NB4 (cell line): Measurements from ENCODE around the gene CROT.

Source experiments
- DNase-seq: peaks from one replicate; pipeline ENCODE4 v3.0.0; 2010; ENCODE audit warnings: low read depth
- H3K4me3 ChIP-seq: one replicate; pipeline ENCODE4 v1.5.1; 2011; ENCODE audit warnings: mild to moderate bottlenecking, low read depth, low read length, moderate library complexity
- MYC ChIP-seq: IDR thresholded peaks from 2 replicates; pipeline ENCODE4 v1.6.1; 2011; ENCODE audit warnings: low read depth, low read length
- POLR2A ChIP-seq: IDR thresholded peaks from 2 replicates; pipeline ENCODE4 v1.6.1; 2011; ENCODE audit warnings: mild to moderate bottlenecking; ENCODE audit not compliant: insufficient read length; ENCODE audit errors: extremely low read depth
- TF ChIP-seq, protein P1 (sequence below): IDR thresholded peaks from one replicate; pipeline ENCODE4 v1.5.1; 2012; ENCODE audit warnings: low read depth, low read length
- TF ChIP-seq, protein P2 (sequence below): IDR thresholded peaks from 2 replicates; pipeline ENCODE4 v1.6.1; 2011; ENCODE audit warnings: low read depth, low read length

The CROT gene

DNA sequence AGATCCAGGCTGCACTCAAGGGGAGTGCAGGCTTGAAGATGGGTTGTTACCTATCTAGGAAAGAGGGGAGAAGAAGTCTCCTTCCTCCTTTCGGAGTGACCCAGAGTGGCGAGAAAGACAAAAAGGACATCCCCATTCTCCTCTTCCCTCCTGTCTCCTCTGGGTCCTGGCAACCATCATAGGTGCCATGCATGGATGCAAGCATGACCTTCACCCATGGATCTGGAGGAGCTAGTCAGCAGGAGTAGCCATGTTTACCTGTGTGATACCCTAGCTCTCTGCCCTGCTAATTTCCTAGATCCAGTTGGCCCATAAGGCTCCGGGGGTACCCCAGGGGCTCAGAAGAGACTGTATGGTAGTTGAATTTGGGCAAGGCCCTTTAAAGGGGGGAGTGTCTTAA, 17.2 kb upstream of the CROT start:
- TF ChIP-seq MYC, result no peak
- TF ChIP-seq, protein P1, sequence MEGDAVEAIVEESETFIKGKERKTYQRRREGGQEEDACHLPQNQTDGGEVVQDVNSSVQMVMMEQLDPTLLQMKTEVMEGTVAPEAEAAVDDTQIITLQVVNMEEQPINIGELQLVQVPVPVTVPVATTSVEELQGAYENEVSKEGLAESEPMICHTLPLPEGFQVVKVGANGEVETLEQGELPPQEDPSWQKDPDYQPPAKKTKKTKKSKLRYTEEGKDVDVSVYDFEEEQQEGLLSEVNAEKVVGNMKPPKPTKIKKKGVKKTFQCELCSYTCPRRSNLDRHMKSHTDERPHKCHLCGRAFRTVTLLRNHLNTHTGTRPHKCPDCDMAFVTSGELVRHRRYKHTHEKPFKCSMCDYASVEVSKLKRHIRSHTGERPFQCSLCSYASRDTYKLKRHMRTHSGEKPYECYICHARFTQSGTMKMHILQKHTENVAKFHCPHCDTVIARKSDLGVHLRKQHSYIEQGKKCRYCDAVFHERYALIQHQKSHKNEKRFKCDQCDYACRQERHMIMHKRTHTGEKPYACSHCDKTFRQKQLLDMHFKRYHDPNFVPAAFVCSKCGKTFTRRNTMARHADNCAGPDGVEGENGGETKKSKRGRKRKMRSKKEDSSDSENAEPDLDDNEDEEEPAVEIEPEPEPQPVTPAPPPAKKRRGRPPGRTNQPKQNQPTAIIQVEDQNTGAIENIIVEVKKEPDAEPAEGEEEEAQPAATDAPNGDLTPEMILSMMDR, result no peak
- no peak for TF ChIP-seq POLR2A
- TF ChIP-seq, protein P2, sequence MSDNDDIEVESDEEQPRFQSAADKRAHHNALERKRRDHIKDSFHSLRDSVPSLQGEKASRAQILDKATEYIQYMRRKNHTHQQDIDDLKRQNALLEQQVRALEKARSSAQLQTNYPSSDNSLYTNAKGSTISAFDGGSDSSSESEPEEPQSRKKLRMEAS, result no peak
- peak; percentile 55 for DNase-seq
- H3K4me3 ChIP-seq, result no peak overlapping the region

DNA sequence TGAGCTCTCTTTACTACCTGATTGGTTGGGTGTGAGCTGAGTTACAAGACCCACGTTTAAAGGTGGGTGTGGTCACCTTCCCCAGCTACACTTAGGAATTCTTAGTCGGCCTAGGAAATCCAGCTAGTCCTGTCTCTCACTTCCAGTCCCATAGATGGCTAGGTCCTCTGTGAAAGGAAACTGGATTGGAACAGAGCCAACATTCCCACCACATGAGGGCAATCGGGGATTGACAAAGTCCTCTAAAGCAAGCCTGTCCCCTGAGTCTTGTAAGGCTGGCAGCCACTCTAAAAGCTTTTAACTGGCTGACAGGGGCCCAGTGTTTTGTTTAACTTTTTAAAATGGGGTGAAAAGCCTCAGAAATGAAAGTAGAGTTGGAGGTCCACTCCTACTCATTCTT, 15.1 kb upstream of the CROT start:
- DNase-seq, result no peak
- TF ChIP-seq, protein P1, result no peak
- TF ChIP-seq, protein P2, result no peak
- TF ChIP-seq MYC, result no peak
- no peak overlapping the region for H3K4me3 ChIP-seq

GRCh38 chr7:87330942-87331341, 14.5 kb upstream of the CROT start:
- TF ChIP-seq, protein P2, result no peak
- TF ChIP-seq POLR2A (no peak), MYC (no peak)
- TF ChIP-seq, protein P1, result no peak
- no peak overlapping the region for H3K4me3 ChIP-seq
- DNase-seq, result no peak

GRCh38 chr7:87331687-87332252, 13.7 kb upstream of the CROT start:
- H3K4me3 ChIP-seq, result no peak overlapping the region
- TF ChIP-seq, protein P1, result no peak
- TF ChIP-seq POLR2A (no peak), MYC (no peak)
- TF ChIP-seq, protein P2, result no peak
- no peak for DNase-seq

- H3K4me3 ChIP-seq, result no peak overlapping the region
- TF ChIP-seq POLR2A (no peak), MYC (no peak)
- TF ChIP-seq, protein P2, result no peak
- TF ChIP-seq, protein P1, result no peak
- DNase-seq, result no peak
Observed at GRCh38 chr7:87332321-87332720, 13.1 kb upstream of the CROT start.

- no peak for DNase-seq
- no peak for TF ChIP-seq MYC
- TF ChIP-seq, protein P1, result no peak
- TF ChIP-seq POLR2A, result no peak
- TF ChIP-seq, protein P2, result no peak
- no peak overlapping the region for H3K4me3 ChIP-seq
Observed at GRCh38 chr7:87336136-87336535, 9.3 kb upstream of the CROT start.
